GM18508 (cell line): ENCODE measurements around the gene CDC42EP2.
"Not testable (repeated sequence)": the region's sequence is repeated elsewhere in the genome, so short reads cannot be mapped to it uniquely, and the experiment has no call there.

Experiments used
- ATAC-seq: cut with Tn5 transposase; IDR thresholded peaks from one replicate; pipeline ENCODE4 v1.9.1; 2021; ENCODE audit warnings: moderate number of reproducible peaks; ENCODE audit not compliant: insufficient read depth, unreplicated experiment

The CDC42EP2 gene

GRCh38 chr11:65316227-65317024 lies 1.8 kb downstream of the CDC42EP2 start:
- no peak for ATAC-seq

GRCh38 chr11:65317025-65317786 lies 2.5 kb downstream of the CDC42EP2 start:
- no peak for ATAC-seq

- no peak for ATAC-seq
Observed at GRCh38 chr11:65320386-65321075, 5.9 kb downstream of the CDC42EP2 start.

GRCh38 chr11:65321076-65321475 lies 6.4 kb downstream of the CDC42EP2 start:
- ATAC-seq, result no peak

GRCh38 chr11:65321828-65322485 lies 7.3 kb downstream of the CDC42EP2 start:
- ATAC-seq, result no peak

- no peak for ATAC-seq
Observed at GRCh38 chr11:65323813-65324212, 9.1 kb downstream of the CDC42EP2 start.

GRCh38 chr11:65325435-65325834 lies 10.8 kb downstream of the CDC42EP2 start:
- no peak for ATAC-seq

GRCh38 chr11:65327021-65327420 lies 12.4 kb downstream of the CDC42EP2 start:
- ATAC-seq, result no peak

GRCh38 chr11:65329478-65329877 lies 14.8 kb downstream of the CDC42EP2 start:
- ATAC-seq, result no peak

GRCh38 chr11:65329944-65330403 lies 15.3 kb downstream of the CDC42EP2 start:
- ATAC-seq, result no peak

GRCh38 chr11:65330544-65330943 lies 15.9 kb downstream of the CDC42EP2 start:
- no peak for ATAC-seq

- not testable (repeated sequence) for ATAC-seq
Observed at GRCh38 chr11:65332591-65332990, 17.9 kb downstream of the CDC42EP2 start.

GRCh38 chr11:65334696-65335295 lies 20.1 kb downstream of the CDC42EP2 start:
- no peak for ATAC-seq

- no peak for ATAC-seq
Observed at GRCh38 chr11:65338676-65339075, 24.0 kb downstream of the CDC42EP2 start.

- no peak for ATAC-seq
Observed at GRCh38 chr11:65340226-65340625, 25.6 kb downstream of the CDC42EP2 start.

- no peak for ATAC-seq
Observed at GRCh38 chr11:65341856-65342255, 27.2 kb downstream of the CDC42EP2 start.

GRCh38 chr11:65351511-65351910 lies 36.8 kb downstream of the CDC42EP2 start:
- no peak for ATAC-seq

GRCh38 chr11:65352783-65353182 lies 38.1 kb downstream of the CDC42EP2 start:
- no peak for ATAC-seq

- ATAC-seq, result no peak
Observed at GRCh38 chr11:65353376-65353775, 38.7 kb downstream of the CDC42EP2 start.

GRCh38 chr11:65353900-65354264 lies 39.2 kb downstream of the CDC42EP2 start:
- ATAC-seq, result no peak
